NT2/D1 (cell line): ENCODE measurements around the gene CERS6.

Source experiments
- DNase-seq: peaks from one replicate; pipeline ENCODE4 v3.0.0-alpha.2; 2011; ENCODE audit warnings: low read depth, low spot score
- H3K27me3 ChIP-seq: 2 replicates; pipeline ENCODE4 v1.6.0; 2011; ENCODE audit warnings: mild to moderate bottlenecking; ENCODE audit not compliant: insufficient read length, insufficient read depth
- H3K36me3 ChIP-seq: 2 replicates; pipeline ENCODE4 v1.6.1; 2011; ENCODE audit warnings: mild to moderate bottlenecking, low read length, mixed read lengths; ENCODE audit not compliant: insufficient read depth, insufficient read length
- H3K4me1 ChIP-seq: 2 replicates; pipeline ENCODE4 v1.5.1; 2011; ENCODE audit not compliant: insufficient read depth, insufficient read length
- H3K4me3 ChIP-seq: 2 replicates; pipeline ENCODE4 v1.5.1; 2011; ENCODE audit warnings: low read depth; ENCODE audit not compliant: insufficient read length
- H3K9ac ChIP-seq: 2 replicates; pipeline ENCODE4 v1.6.0; 2011; ENCODE audit warnings: low read depth; ENCODE audit not compliant: insufficient read length
- H3K9me3 ChIP-seq: 2 replicates; pipeline ENCODE4 v1.5.1; 2011; ENCODE audit warnings: mild to moderate bottlenecking, low read length; ENCODE audit not compliant: insufficient read depth
- SUZ12 ChIP-seq: IDR thresholded peaks from 2 replicates; pipeline ENCODE4 v1.6.1; 2011; ENCODE audit not compliant: insufficient read length, insufficient read depth; ENCODE audit errors: extremely low read depth
- YY1 ChIP-seq: IDR thresholded peaks from 2 replicates; pipeline ENCODE4 v1.6.1; 2011; ENCODE audit not compliant: insufficient read length, insufficient read depth
- ZNF274 ChIP-seq: IDR thresholded peaks from 2 replicates; pipeline ENCODE4 v1.6.1; 2011; ENCODE audit warnings: mild to moderate bottlenecking, low read depth, low read length

The CERS6 gene

DNA sequence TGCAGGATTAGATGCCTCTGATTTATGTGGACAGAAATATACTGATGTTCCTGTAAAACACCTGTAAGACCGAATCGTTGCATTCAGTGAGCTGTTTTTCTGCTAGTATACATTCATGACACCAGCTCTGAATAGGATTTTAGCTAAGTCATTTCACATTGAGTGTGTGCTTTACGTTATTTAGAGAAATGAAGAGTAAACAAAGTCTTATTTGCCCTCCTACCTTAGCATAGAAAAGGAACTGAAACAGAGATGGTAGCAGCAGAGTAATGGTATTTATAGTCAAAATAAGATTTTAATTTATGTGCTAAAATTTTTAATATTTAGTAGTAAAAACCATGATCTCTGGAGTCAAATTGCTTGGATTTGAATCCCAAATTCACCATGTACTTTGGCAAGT lies 168.0 kb downstream of the CERS6 start:
- no peaks in the 10 kb centered on the region for H3K27me3 ChIP-seq
- no peak for DNase-seq
- no peak overlapping the region for H3K9ac ChIP-seq
- no peaks in the 10 kb centered on the region for H3K9me3 ChIP-seq
- no peak overlapping the region for H3K4me3 ChIP-seq
- TF ChIP-seq ZNF274 (no peak), YY1 (no peak), SUZ12 (no peak)
- H3K4me1 ChIP-seq: no peaks in the 10 kb centered on the region
- no peaks in the 10 kb centered on the region for H3K36me3 ChIP-seq

DNA sequence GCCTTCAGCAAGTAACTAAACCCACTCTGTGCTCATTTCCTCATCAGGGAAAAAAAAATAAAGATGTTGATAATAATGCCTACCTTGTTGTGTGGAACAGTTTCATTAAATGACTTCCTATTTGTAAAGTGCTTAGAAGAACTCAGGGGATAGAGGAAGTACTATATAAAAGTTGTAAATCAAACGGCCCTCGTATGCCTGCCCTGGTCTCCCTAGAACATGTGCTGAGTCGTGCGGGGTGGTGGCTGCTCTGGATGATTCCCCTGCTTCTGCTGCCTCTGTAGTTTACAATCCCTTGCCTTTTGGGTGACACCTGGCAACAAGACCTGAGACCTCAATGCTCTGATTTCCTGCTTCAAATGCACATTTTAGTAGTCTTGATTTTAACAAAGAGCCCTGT lies 170.0 kb downstream of the CERS6 start:
- Histone ChIP-seq H3K4me3 (no peak overlapping the region), H3K9me3 (no peaks in the 10 kb centered on the region), H3K9ac (no peak overlapping the region), H3K36me3 (no peaks in the 10 kb centered on the region), H3K27me3 (no peaks in the 10 kb centered on the region), H3K4me1 (no peaks in the 10 kb centered on the region)
- DNase-seq: no peak
- TF ChIP-seq ZNF274 (no peak), YY1 (no peak), SUZ12 (no peak)

DNA sequence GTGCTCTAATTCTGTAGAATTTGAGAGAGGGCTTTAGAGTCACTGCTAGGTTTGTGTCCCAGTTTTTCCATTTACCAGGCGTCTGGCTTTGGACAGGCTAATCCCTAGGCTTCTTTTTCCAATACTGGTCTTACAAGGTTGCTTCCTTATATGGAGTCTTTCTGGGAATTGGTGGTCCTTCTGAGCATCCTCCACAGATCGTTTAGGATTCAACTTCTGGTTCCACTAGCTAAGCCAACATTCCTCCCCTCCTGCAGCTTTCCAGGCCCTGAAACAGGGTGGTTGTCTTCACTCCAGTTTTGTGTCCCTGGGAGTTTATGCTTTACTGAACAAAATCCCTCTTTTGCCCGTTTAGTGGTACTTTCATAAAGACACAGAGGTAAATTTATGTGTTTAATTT lies 170.6 kb downstream of the CERS6 start:
- Histone ChIP-seq H3K36me3 (no peaks in the 10 kb centered on the region), H3K9ac (no peak overlapping the region), H3K9me3 (no peaks in the 10 kb centered on the region), H3K4me3 (no peak overlapping the region), H3K4me1 (no peaks in the 10 kb centered on the region), H3K27me3 (no peaks in the 10 kb centered on the region)
- TF ChIP-seq ZNF274 (no peak), SUZ12 (no peak), YY1 (no peak)
- no peak for DNase-seq

DNA sequence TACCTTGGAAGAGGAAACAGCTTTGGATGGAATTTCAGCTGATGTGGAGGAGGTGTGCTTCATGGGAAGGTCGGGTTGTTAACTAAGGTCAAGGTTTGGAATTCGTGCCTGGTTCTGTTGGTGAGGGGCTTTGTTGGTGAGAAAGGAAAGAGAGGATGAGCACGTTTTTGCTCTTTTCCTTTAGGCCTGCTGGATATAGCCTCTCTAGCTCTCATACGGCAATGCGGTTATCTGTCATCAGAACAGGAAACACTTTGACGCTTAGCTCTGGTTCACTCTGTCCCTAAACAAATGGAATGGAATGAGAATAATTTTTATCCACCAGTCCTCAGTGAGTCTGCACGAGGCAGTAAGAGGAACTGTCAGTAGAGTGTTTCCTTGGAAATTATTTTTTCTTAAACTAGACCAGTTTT lies 176.6 kb downstream of the CERS6 start:
- Histone ChIP-seq H3K9ac (no peak overlapping the region), H3K9me3 (no peaks in the 10 kb centered on the region), H3K4me3 (no peak overlapping the region), H3K27me3 (no peaks in the 10 kb centered on the region), H3K36me3 (no peaks in the 10 kb centered on the region), H3K4me1 (peaks cover 2% of the 10 kb centered on the region)
- TF ChIP-seq SUZ12 (no peak), YY1 (no peak), ZNF274 (no peak)
- DNase-seq: no peak

DNA sequence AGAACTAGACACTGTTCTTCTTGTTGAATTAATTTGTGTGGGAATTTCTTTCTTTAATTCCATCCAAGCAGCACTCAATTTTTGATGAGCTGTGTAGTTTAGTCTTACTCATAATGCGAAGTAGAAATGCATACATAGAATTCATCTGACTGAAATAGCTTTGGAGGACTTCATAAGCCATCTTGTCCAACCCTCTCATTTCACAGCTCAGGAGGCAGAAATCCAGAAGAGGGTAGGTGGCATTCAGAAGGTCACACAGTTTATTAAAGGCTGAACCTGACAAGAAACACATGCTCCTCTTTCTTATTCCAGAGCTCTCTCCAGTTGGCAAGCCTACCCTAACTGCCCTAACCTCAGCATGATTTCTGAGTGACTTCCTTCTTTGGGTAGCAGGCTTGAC lies 177.1 kb downstream of the CERS6 start:
- H3K4me3 ChIP-seq: no peak overlapping the region
- H3K36me3 ChIP-seq: no peaks in the 10 kb centered on the region
- DNase-seq: no peak
- H3K4me1 ChIP-seq: peaks cover 2% of the 10 kb centered on the region
- no peaks in the 10 kb centered on the region for H3K27me3 ChIP-seq
- TF ChIP-seq YY1 (no peak), SUZ12 (no peak), ZNF274 (no peak)
- H3K9ac ChIP-seq: no peak overlapping the region
- no peaks in the 10 kb centered on the region for H3K9me3 ChIP-seq

DNA sequence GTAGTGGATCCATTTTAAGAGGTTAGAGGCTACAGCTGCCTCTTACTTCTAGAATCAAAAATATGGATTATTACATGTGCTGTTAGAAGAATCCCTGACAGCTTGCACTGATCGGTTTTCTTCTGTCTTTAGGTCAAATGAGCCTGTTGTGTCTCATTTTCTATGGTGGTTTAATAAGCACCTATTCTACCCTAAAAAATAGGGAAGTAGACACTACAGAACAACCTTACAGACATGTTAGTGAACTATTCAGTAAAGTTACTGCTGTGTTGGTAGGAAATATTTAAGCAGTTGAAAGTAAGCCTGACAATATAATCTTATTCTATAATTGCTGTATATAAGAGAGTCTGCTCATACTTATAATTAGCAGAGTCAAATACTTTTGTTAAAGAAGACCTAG lies 177.8 kb downstream of the CERS6 start:
- H3K4me3 ChIP-seq: no peak overlapping the region
- peaks cover 2% of the 10 kb centered on the region for H3K4me1 ChIP-seq
- H3K27me3 ChIP-seq: no peaks in the 10 kb centered on the region
- no peaks in the 10 kb centered on the region for H3K36me3 ChIP-seq
- no peaks in the 10 kb centered on the region for H3K9me3 ChIP-seq
- H3K9ac ChIP-seq: no peak overlapping the region
- DNase-seq: no peak
- TF ChIP-seq ZNF274: no peak
- no peak for TF ChIP-seq YY1
- TF ChIP-seq SUZ12: no peak

DNA sequence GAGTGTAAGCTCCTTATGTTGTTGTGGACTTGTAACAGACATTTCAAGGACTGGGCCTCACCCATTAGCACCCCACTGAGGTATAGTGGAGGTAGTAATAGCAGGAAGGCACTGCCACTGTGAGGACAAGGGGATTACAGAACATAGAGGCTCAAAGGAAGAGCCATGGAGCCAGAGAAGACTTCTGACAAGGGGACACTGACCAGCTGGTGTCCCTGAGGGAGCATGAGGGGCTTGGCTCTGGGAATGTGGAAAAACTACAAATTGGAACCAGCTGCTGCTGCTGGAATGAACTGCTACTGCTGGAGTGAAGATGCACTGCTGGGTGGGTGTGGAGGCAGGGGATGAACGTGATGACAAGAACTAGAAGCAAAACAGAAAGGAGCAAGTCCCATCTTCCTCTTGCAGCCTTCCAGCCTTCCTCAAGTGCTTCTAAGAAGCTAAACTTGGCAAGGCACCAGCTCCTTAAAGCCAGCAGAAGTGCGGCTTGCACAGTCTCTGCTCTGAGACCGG lies 179.0 kb downstream of the CERS6 start:
- no peaks in the 10 kb centered on the region for H3K9me3 ChIP-seq
- no peak overlapping the region for H3K9ac ChIP-seq
- H3K36me3 ChIP-seq: no peaks in the 10 kb centered on the region
- TF ChIP-seq ZNF274 (no peak), SUZ12 (no peak), YY1 (no peak)
- no peaks in the 10 kb centered on the region for H3K27me3 ChIP-seq
- no peak for DNase-seq
- H3K4me1 ChIP-seq: peaks cover 2% of the 10 kb centered on the region
- H3K4me3 ChIP-seq: no peak overlapping the region

DNA sequence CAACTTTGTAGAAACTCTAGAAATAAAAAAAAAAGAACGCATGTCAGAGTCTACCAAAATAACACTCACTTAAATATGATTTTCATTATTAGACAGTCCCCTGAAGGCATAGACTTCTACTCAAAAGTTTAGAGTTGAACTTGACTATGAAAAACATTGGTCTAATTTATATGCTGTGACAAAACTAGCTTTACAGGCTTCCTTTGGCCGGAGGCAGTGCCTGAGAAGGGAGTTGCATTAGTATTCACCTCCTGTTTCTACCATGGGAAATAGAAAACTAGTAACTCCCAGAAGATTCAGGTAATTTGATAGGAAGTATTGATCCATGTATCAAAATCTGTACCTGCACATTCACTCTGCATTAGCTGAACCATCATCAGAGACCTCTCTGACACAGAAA lies 182.9 kb downstream of the CERS6 start:
- no peak overlapping the region for H3K9ac ChIP-seq
- no peaks in the 10 kb centered on the region for H3K9me3 ChIP-seq
- no peak overlapping the region for H3K4me3 ChIP-seq
- no peak for DNase-seq
- TF ChIP-seq YY1: no peak
- TF ChIP-seq ZNF274: no peak
- no peak for TF ChIP-seq SUZ12
- H3K36me3 ChIP-seq: no peaks in the 10 kb centered on the region
- H3K27me3 ChIP-seq: no peaks in the 10 kb centered on the region
- H3K4me1 ChIP-seq: no peaks in the 10 kb centered on the region
